Mesendoderm (in vitro differentiated cells): Measurements from ENCODE around the gene MTUS2.

Experiments used
- DNase-seq: peaks from one replicate; pipeline ENCODE4 v3.0.0; 2013
- H2AK5ac ChIP-seq: 2 replicates; pipeline ENCODE4 v1.6.1; 2013; ENCODE audit warnings: low read length, inconsistent platforms
- H2BK120ac ChIP-seq: 2 replicates; pipeline ENCODE4 v1.6.1; 2013; ENCODE audit warnings: low read depth, mild to moderate bottlenecking, low read length, moderate library complexity, mixed read lengths
- H2BK15ac ChIP-seq: replicated peaks from 2 replicates; pipeline ENCODE4 v1.6.1; 2013; ENCODE audit warnings: low read depth, mild to moderate bottlenecking, moderate library complexity
- H2BK5ac ChIP-seq: 2 replicates; pipeline ENCODE4 v1.6.1; 2013; ENCODE audit warnings: low read length, inconsistent platforms
- H3K18ac ChIP-seq: 2 replicates; pipeline ENCODE4 v1.6.1; 2013; ENCODE audit warnings: mild to moderate bottlenecking, low read length, mixed read lengths
- H3K23ac ChIP-seq: one replicate; pipeline ENCODE4 v1.6.1; 2013; ENCODE audit warnings: low read length
- H3K27ac ChIP-seq: 2 replicates; pipeline ENCODE4 v1.5.1; 2013; ENCODE audit warnings: low read depth, mild to moderate bottlenecking, inconsistent platforms, low read length, moderate library complexity
- H3K27me3 ChIP-seq: 2 replicates; pipeline ENCODE4 v1.6.1; 2013; ENCODE audit warnings: low read length, control low read depth, mild to moderate bottlenecking, inconsistent platforms; ENCODE audit not compliant: insufficient read depth, poor library complexity
- H3K36me3 ChIP-seq: 2 replicates; pipeline ENCODE4 v1.6.1; 2013; ENCODE audit warnings: low read length, inconsistent platforms; ENCODE audit not compliant: control insufficient read depth, insufficient read depth
- H3K4ac ChIP-seq: one replicate; pipeline ENCODE4 v1.6.1; 2013; ENCODE audit warnings: low read depth, mild to moderate bottlenecking, low read length, moderate library complexity
- H3K4me1 ChIP-seq: 2 replicates; pipeline ENCODE4 v1.6.1; 2013; ENCODE audit warnings: low read depth, low read length, inconsistent platforms; ENCODE audit not compliant: control insufficient read depth
- H3K4me2 ChIP-seq: 2 replicates; pipeline ENCODE4 v1.6.1; 2013; ENCODE audit warnings: low read length
- H3K4me3 ChIP-seq: 2 replicates; pipeline ENCODE4 v1.5.1; 2013; ENCODE audit warnings: mild to moderate bottlenecking, low read length
- H3K56ac ChIP-seq: one replicate; pipeline ENCODE4 v1.6.1; 2013; ENCODE audit warnings: low read length
- H3K79me1 ChIP-seq: 2 replicates; pipeline ENCODE4 v1.6.1; 2013; ENCODE audit warnings: low read length, inconsistent platforms
- H3K79me2 ChIP-seq: 2 replicates; pipeline ENCODE4 v1.6.1; 2013; ENCODE audit warnings: mild to moderate bottlenecking, low read length; ENCODE audit not compliant: control insufficient read depth, insufficient read depth
- H3K9ac ChIP-seq: 2 replicates; pipeline ENCODE4 v1.6.1; 2013; ENCODE audit warnings: low read length, inconsistent platforms
- H4K5ac ChIP-seq: one replicate; pipeline ENCODE4 v1.6.1; 2013; ENCODE audit warnings: low read length
- H4K8ac ChIP-seq: one replicate; pipeline ENCODE4 v1.6.1; 2013; ENCODE audit warnings: low read depth, mild to moderate bottlenecking, control low read depth, low read length, moderate library complexity
- WGBS: extraction: QIAGEN DNeasy Blood & Tissue Kit; methylation state at CpG from one replicate; pipeline ENCODE4 v1.1.7; 2013; ENCODE audit warnings: low lambda C conversion rate, missing lambda C conversion rate; ENCODE audit not compliant: insufficient coverage; ENCODE audit errors: extremely low coverage; 5-methylcytosine and 5-hydroxymethylcytosine counted together

The MTUS2 gene

GRCh38 chr13:28849441-28849840, 29.3 kb downstream of the MTUS2 start:
- Histone ChIP-seq H2AK5ac (no peak overlapping the region), H3K4me3 (no peak overlapping the region), H3K23ac (no peak overlapping the region), H3K18ac (no peak overlapping the region), H3K9ac (no peak overlapping the region), H2BK15ac (no peak overlapping the region), H3K56ac (no peak overlapping the region), H3K4me1 (no peaks in the 10 kb centered on the region), H4K5ac (no peak overlapping the region), H3K4me2 (no peak overlapping the region), H2BK5ac (no peak overlapping the region), H3K79me2 (no peaks in the 10 kb centered on the region), H3K27ac (no peak overlapping the region), H2BK120ac (no peak overlapping the region), H3K27me3 (no peaks in the 10 kb centered on the region), H3K36me3 (no peaks in the 10 kb centered on the region), H4K8ac (no peak overlapping the region), H3K79me1 (no peaks in the 10 kb centered on the region), H3K4ac (no peak overlapping the region)
- no CpG with 5 or more reads among the region's 3 CpGs for WGBS
- DNase-seq = no peak

- H3K27me3 ChIP-seq = no peaks in the 10 kb centered on the region
- no peak overlapping the region for H2BK15ac ChIP-seq
- no peak overlapping the region for H3K56ac ChIP-seq
- H4K8ac ChIP-seq = no peak overlapping the region
- H2AK5ac ChIP-seq = no peak overlapping the region
- H4K5ac ChIP-seq = no peak overlapping the region
- H2BK5ac ChIP-seq = no peak overlapping the region
- no peak overlapping the region for H3K9ac ChIP-seq
- H3K23ac ChIP-seq = no peak overlapping the region
- no peaks in the 10 kb centered on the region for H3K79me2 ChIP-seq
- no peak overlapping the region for H2BK120ac ChIP-seq
- no peak overlapping the region for H3K4ac ChIP-seq
- no peak for DNase-seq
- WGBS = no CpG with 5 or more reads among the region's 2 CpGs
- no peak overlapping the region for H3K4me3 ChIP-seq
- H3K4me1 ChIP-seq = no peaks in the 10 kb centered on the region
- H3K27ac ChIP-seq = no peak overlapping the region
- H3K79me1 ChIP-seq = no peaks in the 10 kb centered on the region
- H3K18ac ChIP-seq = no peak overlapping the region
- no peak overlapping the region for H3K4me2 ChIP-seq
- no peaks in the 10 kb centered on the region for H3K36me3 ChIP-seq
Observed at GRCh38 chr13:28850226-28850625, 30.1 kb downstream of the MTUS2 start.

- no peak overlapping the region for H2BK120ac ChIP-seq
- no peak overlapping the region for H2BK15ac ChIP-seq
- no peaks in the 10 kb centered on the region for H3K4me1 ChIP-seq
- no peak overlapping the region for H3K9ac ChIP-seq
- no peak overlapping the region for H3K4me3 ChIP-seq
- H4K5ac ChIP-seq = no peak overlapping the region
- H2AK5ac ChIP-seq = no peak overlapping the region
- no peaks in the 10 kb centered on the region for H3K79me2 ChIP-seq
- H4K8ac ChIP-seq = no peak overlapping the region
- no peaks in the 10 kb centered on the region for H3K36me3 ChIP-seq
- H3K23ac ChIP-seq = no peak overlapping the region
- H3K4ac ChIP-seq = no peak overlapping the region
- no peak overlapping the region for H2BK5ac ChIP-seq
- no peak overlapping the region for H3K4me2 ChIP-seq
- no peak overlapping the region for H3K56ac ChIP-seq
- H3K27ac ChIP-seq = no peak overlapping the region
- no peak overlapping the region for H3K18ac ChIP-seq
- H3K27me3 ChIP-seq = no peaks in the 10 kb centered on the region
- no CpG with 5 or more reads among the region's 6 CpGs for WGBS
- H3K79me1 ChIP-seq = no peaks in the 10 kb centered on the region
- no peak for DNase-seq
Observed at GRCh38 chr13:28851422-28851821, 31.3 kb downstream of the MTUS2 start.

GRCh38 chr13:28854657-28855056, 34.5 kb downstream of the MTUS2 start:
- Histone ChIP-seq H3K36me3 (no peaks in the 10 kb centered on the region), H3K4me1 (no peaks in the 10 kb centered on the region), H3K18ac (no peak overlapping the region), H3K27ac (no peak overlapping the region), H2BK5ac (no peak overlapping the region), H4K5ac (no peak overlapping the region), H3K4me3 (no peak overlapping the region), H3K4ac (no peak overlapping the region), H2AK5ac (no peak overlapping the region), H3K27me3 (no peaks in the 10 kb centered on the region), H2BK120ac (no peak overlapping the region), H3K56ac (no peak overlapping the region), H3K4me2 (no peak overlapping the region), H3K79me2 (no peaks in the 10 kb centered on the region), H4K8ac (no peak overlapping the region), H3K9ac (no peak overlapping the region), H3K79me1 (no peaks in the 10 kb centered on the region), H3K23ac (no peak overlapping the region), H2BK15ac (no peak overlapping the region)
- no CpG with 5 or more reads among the region's 4 CpGs for WGBS
- DNase-seq = peak; percentile 25

- DNase-seq = no peak
- no peak overlapping the region for H3K56ac ChIP-seq
- H3K4ac ChIP-seq = no peak overlapping the region
- H3K4me2 ChIP-seq = no peak overlapping the region
- H3K79me1 ChIP-seq = no peaks in the 10 kb centered on the region
- no peak overlapping the region for H3K27ac ChIP-seq
- H3K27me3 ChIP-seq = no peaks in the 10 kb centered on the region
- no peak overlapping the region for H2BK5ac ChIP-seq
- H3K36me3 ChIP-seq = no peaks in the 10 kb centered on the region
- no peak overlapping the region for H3K9ac ChIP-seq
- H3K23ac ChIP-seq = no peak overlapping the region
- no peak overlapping the region for H3K4me3 ChIP-seq
- no peak overlapping the region for H2BK15ac ChIP-seq
- no peak overlapping the region for H2BK120ac ChIP-seq
- no peak overlapping the region for H4K8ac ChIP-seq
- H3K4me1 ChIP-seq = no peaks in the 10 kb centered on the region
- no peak overlapping the region for H2AK5ac ChIP-seq
- no peak overlapping the region for H4K5ac ChIP-seq
- no CpG with 5 or more reads among the region's 6 CpGs for WGBS
- no peaks in the 10 kb centered on the region for H3K79me2 ChIP-seq
- H3K18ac ChIP-seq = no peak overlapping the region
Observed at GRCh38 chr13:28856287-28856686, 36.1 kb downstream of the MTUS2 start.

- H3K4ac ChIP-seq = no peak overlapping the region
Observed at GRCh38 chr13:28859069-28859468, 38.9 kb downstream of the MTUS2 start.

More at GRCh38 chr13:28859069-28859468, 38.9 kb downstream of the MTUS2 start:
- Histone ChIP-seq H3K23ac (no peak overlapping the region), H3K9ac (no peak overlapping the region), H3K4me1 (no peaks in the 10 kb centered on the region), H3K36me3 (no peaks in the 10 kb centered on the region), H3K27ac (no peak overlapping the region), H2BK15ac (no peak overlapping the region), H3K79me1 (no peaks in the 10 kb centered on the region), H3K79me2 (no peaks in the 10 kb centered on the region), H4K5ac (no peak overlapping the region), H3K18ac (no peak overlapping the region), H3K27me3 (no peaks in the 10 kb centered on the region), H4K8ac (no peak overlapping the region), H3K4me2 (no peak overlapping the region), H3K4me3 (no peak overlapping the region), H2BK5ac (no peak overlapping the region), H2BK120ac (no peak overlapping the region), H2AK5ac (no peak overlapping the region), H3K56ac (no peak overlapping the region)
- no peak for DNase-seq
- WGBS = no CpG with 5 or more reads among the region's 2 CpGs
